GM18499 (cell line): Measurements from ENCODE around the gene BEND3.
"Not testable (repeated sequence)": the region's sequence is repeated elsewhere in the genome, so short reads cannot be mapped to it uniquely, and the experiment has no call there.

Experiments
- ATAC-seq: cut with Tn5 transposase; IDR thresholded peaks from one replicate; pipeline ENCODE4 v1.9.1; 2021; ENCODE audit warnings: moderate number of reproducible peaks; ENCODE audit not compliant: insufficient read depth, unreplicated experiment

The BEND3 gene

DNA sequence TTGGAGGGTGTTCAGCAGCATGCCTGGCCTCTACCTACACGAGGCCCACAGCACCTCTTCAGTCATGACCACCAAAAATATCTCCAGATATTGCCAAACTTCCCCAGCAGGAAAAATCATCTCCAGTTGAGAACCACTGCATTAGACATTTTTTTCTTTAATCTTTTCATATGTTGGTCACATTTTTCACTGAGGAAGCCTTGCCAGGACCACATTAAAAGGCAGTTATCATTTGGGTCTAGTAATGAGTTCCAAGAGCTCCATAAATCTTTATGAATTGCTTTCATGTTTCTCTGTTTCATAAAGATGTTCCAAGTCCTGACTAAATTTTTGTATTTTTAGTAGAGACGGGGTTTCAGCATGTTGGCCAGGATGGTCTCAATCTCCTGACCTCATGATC, 58.5 kb downstream of the BEND3 start:
- no peak for ATAC-seq

- ATAC-seq, result no peak
Measured at GRCh38 chr6:107047807-107048206, 67.5 kb downstream of the BEND3 start.

GRCh38 chr6:107045826-107046675, 69.3 kb downstream of the BEND3 start:
- ATAC-seq, result no peak

GRCh38 chr6:107033126-107033525, 82.2 kb downstream of the BEND3 start:
- ATAC-seq, result no peak

DNA sequence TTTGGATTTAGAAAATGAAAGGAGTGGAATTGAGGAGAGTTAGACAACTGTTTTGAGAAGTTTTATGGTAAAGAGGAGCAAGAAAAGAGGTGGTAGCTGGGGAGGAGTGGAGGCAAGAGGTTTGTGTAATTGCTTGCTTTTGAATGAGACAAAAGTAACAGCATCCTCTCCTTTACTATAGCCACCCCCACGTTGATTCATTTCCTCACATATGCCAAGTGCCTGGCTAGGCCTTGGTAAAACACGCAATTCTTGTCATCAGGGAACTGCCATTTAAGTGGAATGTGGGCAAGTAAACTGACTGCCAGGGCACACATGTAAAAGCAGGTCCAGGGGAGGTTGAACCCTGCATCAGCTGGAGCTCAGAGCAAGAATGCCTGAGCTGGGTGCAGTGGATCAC, 83.3 kb downstream of the BEND3 start:
- no peak for ATAC-seq

- ATAC-seq, result no peak
Measured at GRCh38 chr6:107030151-107030550, 85.2 kb downstream of the BEND3 start.

- ATAC-seq, result no peak
Measured at GRCh38 chr6:107026965-107027364, 88.3 kb downstream of the BEND3 start.

DNA sequence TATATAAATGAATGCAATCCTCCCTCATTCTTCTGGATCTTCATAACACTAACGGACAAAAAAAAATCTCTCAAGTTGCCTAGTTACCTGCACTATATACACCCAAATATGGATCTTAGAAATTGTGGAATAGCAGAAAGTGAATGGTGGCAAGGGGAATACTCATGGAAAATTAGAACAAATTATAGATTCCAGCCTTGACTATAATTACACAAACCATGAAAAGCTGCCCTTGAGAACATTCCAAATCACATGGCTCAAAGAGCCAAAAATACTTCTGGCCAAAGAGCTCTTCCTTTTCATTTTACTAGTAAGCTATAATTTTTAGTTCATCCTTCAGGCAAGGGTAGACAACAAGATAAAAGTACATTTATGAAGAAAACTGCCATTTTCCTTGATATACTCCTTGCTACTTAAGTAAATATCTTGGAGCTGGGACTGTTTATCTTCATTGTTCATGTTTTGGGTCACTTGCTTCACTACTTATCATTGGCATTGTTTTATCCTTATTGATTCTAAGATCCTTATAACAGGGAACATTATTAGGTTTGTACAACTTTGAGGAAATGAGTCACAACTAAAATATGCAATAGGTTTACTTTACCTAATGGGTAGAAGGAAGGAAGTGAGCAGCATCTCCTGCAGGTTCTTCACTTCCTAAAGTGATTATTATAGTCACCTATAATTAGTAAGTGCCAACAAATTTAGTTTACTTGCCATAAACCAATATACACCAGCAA, 93.7 kb downstream of the BEND3 start:
- no peak for ATAC-seq

DNA sequence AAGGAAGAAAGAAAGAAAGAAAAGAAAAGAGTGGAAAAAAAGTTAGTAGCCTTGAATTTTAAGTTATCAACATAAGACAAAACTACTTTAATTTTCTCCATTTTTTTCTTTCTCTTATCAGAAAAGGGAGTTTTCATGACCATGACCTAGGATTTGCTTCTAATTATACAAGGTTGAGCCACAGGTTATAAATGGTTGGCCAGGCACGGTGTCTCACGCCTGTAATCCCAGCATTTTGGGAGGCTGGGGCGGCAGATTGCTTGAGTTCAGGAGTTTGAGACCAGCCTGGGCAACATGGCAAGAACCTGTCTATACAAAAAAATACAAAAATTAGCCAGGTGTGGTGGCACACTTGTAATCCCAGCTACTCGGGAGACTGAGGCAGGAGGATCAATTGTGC, 95.1 kb downstream of the BEND3 start:
- ATAC-seq, result no peak

GRCh38 chr6:107019628-107020027, 95.7 kb downstream of the BEND3 start:
- ATAC-seq, result not testable (repeated sequence)

DNA sequence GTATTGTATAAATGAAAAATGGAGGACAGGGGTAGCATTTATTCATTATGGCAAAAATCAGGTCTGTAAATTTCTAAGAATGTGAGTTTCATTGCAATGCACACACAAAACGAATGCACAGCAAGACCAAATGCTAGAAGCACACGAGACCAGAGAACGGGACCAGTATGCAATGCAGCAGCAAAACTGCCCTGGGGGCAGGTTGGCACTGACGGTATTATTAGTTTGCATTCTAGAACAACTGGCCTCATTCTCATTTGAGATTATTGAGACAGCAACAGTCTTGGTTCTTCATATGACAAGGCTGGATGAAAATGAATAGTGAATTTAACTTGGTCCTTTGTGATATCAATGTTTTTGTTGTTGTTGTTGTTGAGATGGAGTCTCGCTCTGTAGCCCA, 96.3 kb downstream of the BEND3 start:
- ATAC-seq, result no peak
